Kidney (tissue), 14 donors: ENCODE data around the gene PLAAT1. TPM values are rescaled to one million over a fixed set of nuclear protein-coding genes. Genes with fewer than 3 reads are reported as not detected.

Experiments used
- DNase-seq, 5 donors: peaks; one replicate each; pipeline ENCODE4 v3.0.0-alpha.2; 2013 to 2020
- FAIRE-seq: peaks from 2 replicates; lab custom pipeline; 2012; peaks lifted over from hg19 to GRCh38; lab: Jason Lieb, UNC
- H3K27ac ChIP-seq, 2 donors: one replicate each; pipeline ENCODE4 v1.7.0; 2013; ENCODE audit warnings: low read depth in 2 of 2, low read length in 2 of 2, inconsistent platforms in 1 of 2
- H3K27me3 ChIP-seq: one replicate; pipeline ENCODE4 v1.7.1; 2013; ENCODE audit warnings: low read length, inconsistent platforms; ENCODE audit not compliant: control insufficient read depth, insufficient read depth
- H3K36me3 ChIP-seq, 3 donors: one replicate each; pipeline versions ENCODE4 v1.7.0 to v1.7.1; 2013; ENCODE audit warnings: low read length in 3 of 3, control low read depth in 1 of 3, inconsistent platforms in 1 of 3; ENCODE audit not compliant: insufficient read depth in 3 of 3, control insufficient read depth in 2 of 3
- H3K4me1 ChIP-seq, 3 donors: one replicate each; pipeline versions ENCODE4 v1.7.0 to v1.7.1; 2013; ENCODE audit warnings: low read length in 3 of 3, inconsistent platforms in 1 of 3, low read depth in 1 of 3; ENCODE audit not compliant: control insufficient read depth in 2 of 3, insufficient read depth in 2 of 3
- H3K4me3 ChIP-seq, 3 donors: one replicate each; pipeline versions ENCODE4 v1.7.0 to v1.8.1; 2013; ENCODE audit warnings: low read length in 3 of 3, control low read depth in 1 of 3, inconsistent platforms in 1 of 3
- H3K9ac ChIP-seq, 3 donors: one replicate each; pipeline versions ENCODE4 v1.7.0 to v1.7.1; 2013; ENCODE audit warnings: low read length in 3 of 3, control low read depth in 1 of 3, inconsistent platforms in 1 of 3
- H3K9me3 ChIP-seq, 3 donors: one replicate each; pipeline versions ENCODE4 v1.7.0 to v1.7.1; 2013; ENCODE audit warnings: low read length in 3 of 3, control low read depth in 1 of 3, inconsistent platforms in 1 of 3; ENCODE audit not compliant: control insufficient read depth in 2 of 3, insufficient read depth in 1 of 3
- CTCF ChIP-seq: IDR thresholded peaks from 3 replicates; pipeline ENCODE4 v1.5.1; 2012; ENCODE audit warnings: mild to moderate bottlenecking, moderate library complexity, borderline replicate concordance; ENCODE audit not compliant: insufficient read depth; ENCODE audit errors: extremely low read depth
- intact Hi-C: fragments of 100-400 bp; cut with DNase I; formaldehyde crosslinking; loops from one replicate; pipeline ENCODE4 v1.11.1; 2022
- polyA plus RNA-seq: library from polyadenylated mRNA; stranded (reverse); fragments of 350-450 nt; fragmentation: Illumina TruSeq; extraction: RNeasy Lipid Tissue Mini Kit (QIAGEN cat#74804); gene quantifications from one replicate; pipeline ENCODE4 v1.2.3, GENCODE V29; 2014; ENCODE audit warnings: low read depth, low replicate concordance; ENCODE audit not compliant: insufficient read depth
- total RNA-seq: library from RNA; stranded (reverse); fragmentation: NEBNext Ultra II Directional; extraction: Animal tissue kit (Norgen Biotek cat#: 25700); gene quantifications from one replicate; pipeline ENCODE4 v1.2.1, GENCODE V29; 2021
- donor health status: control.
- donor health status: control.
- donor health status: control.
- donor health status: control.
- donor health status: control.
- donor health status: DM: yes; HTN: yes; CAD: no.
- donor health status: Normal renal cell carcinoma (clear cell type).

PLAAT1 gene
- total and polyA plus RNA-seq, 2 donors from 2014 or later = 0.39 to 0.72 TPM

DNA sequence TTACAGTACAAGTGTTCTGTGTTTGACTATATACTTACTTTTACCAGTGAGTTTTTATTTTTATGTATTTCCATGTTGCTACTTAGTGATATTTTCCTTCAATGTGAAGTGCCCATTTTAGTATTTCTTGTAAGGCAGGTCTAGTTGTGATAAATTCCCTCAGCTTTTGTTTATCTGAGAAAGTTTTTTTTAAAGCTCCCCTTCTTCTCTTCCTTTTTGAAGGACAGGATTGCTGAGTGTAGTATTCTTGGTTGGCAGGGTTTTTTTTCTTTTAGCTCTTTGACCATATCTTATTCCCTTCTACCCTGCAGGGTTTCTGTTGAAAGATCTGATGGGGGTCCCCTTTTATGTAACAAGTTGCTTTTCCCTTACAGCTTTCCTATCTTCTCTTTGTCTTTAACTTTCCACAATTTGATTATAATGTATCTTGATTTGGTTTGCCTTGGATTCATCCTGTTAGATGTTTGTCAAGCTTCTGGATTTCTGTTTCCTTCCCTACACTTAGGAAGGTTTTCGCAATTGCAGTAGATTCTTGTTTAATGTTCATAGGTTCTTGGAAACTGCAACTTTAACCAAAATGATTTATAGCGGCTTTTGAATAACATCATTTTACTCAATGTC lies 7.9 kb downstream of the PLAAT1 start:
- no peak overlapping the region for H3K4me3 ChIP-seq
- no peak for FAIRE-seq
- no peak overlapping the region for H3K9ac ChIP-seq
- H3K9me3 ChIP-seq = peaks cover 0 to 13% (median 5%) of the 10 kb centered on the region in 3 donors
- intact Hi-C loops = no loop called here
- no peak overlapping the region for H3K27ac ChIP-seq
- DNase-seq = no peak
- H3K4me1 ChIP-seq = no peaks in the 10 kb centered on the region
- TF ChIP-seq CTCF = no peak
- H3K36me3 ChIP-seq = no peaks in the 10 kb centered on the region
- H3K27me3 ChIP-seq = no peaks in the 10 kb centered on the region

GRCh38 chr3:193250492-193250891 lies 9.5 kb downstream of the PLAAT1 start:
- Histone ChIP-seq H3K27ac (no peak overlapping the region), H3K27me3 (no peaks in the 10 kb centered on the region), H3K36me3 (no peaks in the 10 kb centered on the region), H3K4me1 (no peaks in the 10 kb centered on the region), H3K4me3 (no peak overlapping the region), H3K9me3 (peaks cover 0 to 13% (median 5%) of the 10 kb centered on the region in 3 donors), H3K9ac (no peak overlapping the region)
- FAIRE-seq (no peak), DNase-seq (no peak)
- TF ChIP-seq CTCF = no peak
- intact Hi-C loops = no loop called here

- H3K9ac ChIP-seq = no peak overlapping the region
- no peaks in the 10 kb centered on the region for H3K36me3 ChIP-seq
- no peak overlapping the region for H3K4me3 ChIP-seq
- no peak for DNase-seq
- no peak for TF ChIP-seq CTCF
- H3K9me3 ChIP-seq = peaks cover 1 to 5% (median 5%) of the 10 kb centered on the region in 3 donors
- intact Hi-C loops = no loop called here
- no peak overlapping the region for H3K27ac ChIP-seq
- no peak for FAIRE-seq
- H3K27me3 ChIP-seq = no peaks in the 10 kb centered on the region
- no peaks in the 10 kb centered on the region for H3K4me1 ChIP-seq
Measured at GRCh38 chr3:193253986-193254660, 13.1 kb downstream of the PLAAT1 start.
